Liver (tissue), 9 donors: ENCODE measurements around the gene RNF31. TPM values are rescaled to one million over a fixed set of nuclear protein-coding genes. Genes with fewer than 3 reads are reported as not detected.
A peak's percentile ranks its signal among the peaks of the same experiment; 100 is the strongest.

Source experiments
- DNase-seq: peaks from one replicate; pipeline ENCODE4 v3.0.0-alpha.2; 2017; ENCODE audit warnings: low spot score
- H3K27ac ChIP-seq, 2 donors: one replicate each; pipeline ENCODE4 v1.7.0; 2013; ENCODE audit warnings: inconsistent platforms in 2 of 2, low read length in 2 of 2, control low read depth in 1 of 2, low read depth in 1 of 2, mild to moderate bottlenecking in 1 of 2
- H3K27me3 ChIP-seq, 4 donors: one replicate each; pipeline versions ENCODE4 v1.6.1 to v1.7.0; 2013; ENCODE audit warnings: low read length in 3 of 4, inconsistent platforms in 1 of 4, mild to moderate bottlenecking in 1 of 4, moderate library complexity in 1 of 4; ENCODE audit not compliant: control insufficient read depth in 4 of 4, insufficient read depth in 4 of 4
- H3K36me3 ChIP-seq, 4 donors: one replicate each; pipeline versions ENCODE4 v1.6.1 to v1.7.0; 2013; ENCODE audit warnings: low read length in 3 of 4, mild to moderate bottlenecking in 3 of 4, low read depth in 1 of 4, moderate library complexity in 1 of 4; ENCODE audit not compliant: control insufficient read depth in 4 of 4, insufficient read depth in 3 of 4
- H3K4me1 ChIP-seq, 4 donors: one replicate each; pipeline versions ENCODE4 v1.6.1 to v1.7.0; 2013; ENCODE audit warnings: low read length in 3 of 4, mild to moderate bottlenecking in 3 of 4, moderate library complexity in 1 of 4; ENCODE audit not compliant: control insufficient read depth in 4 of 4, insufficient read depth in 4 of 4
- H3K4me3 ChIP-seq, 3 donors: one replicate each; pipeline versions ENCODE4 v1.6.1 to v1.7.0; 2013; ENCODE audit warnings: low read length in 3 of 3, control low read depth in 1 of 3, low read depth in 1 of 3, mild to moderate bottlenecking in 1 of 3
- H3K9ac ChIP-seq, 2 donors: one replicate each; pipeline ENCODE4 v1.7.0; 2013; ENCODE audit warnings: low read length in 2 of 2, mild to moderate bottlenecking in 2 of 2, moderate library complexity in 2 of 2, control low read depth in 1 of 2, low read depth in 1 of 2
- H3K9me3 ChIP-seq, 4 donors: one replicate each; pipeline versions ENCODE4 v1.6.1 to v1.7.0; 2013; ENCODE audit warnings: low read length in 3 of 4; ENCODE audit not compliant: control insufficient read depth in 4 of 4
- EGR1 ChIP-seq, 2 donors: IDR thresholded peaks; 2 replicates each; pipeline ENCODE4 v1.6.1; 2016 to 2018; ENCODE audit warnings: antibody characterized with exemption in 2 of 2, low read depth in 2 of 2
- FOXA1 ChIP-seq: IDR thresholded peaks from 2 replicates; pipeline ENCODE4 v1.6.1; 2016; ENCODE audit warnings: antibody characterized with exemption
- FOXA2 ChIP-seq: IDR thresholded peaks from 2 replicates; pipeline ENCODE4 v1.6.1; 2016; ENCODE audit warnings: antibody characterized with exemption
- GABPA ChIP-seq, 2 donors: IDR thresholded peaks in 1 of 2; conservative IDR thresholded peaks in 1 of 2; 2 replicates each; pipeline ENCODE4 v1.6.1; 2016; ENCODE audit warnings: antibody characterized with exemption in 2 of 2, mild to moderate bottlenecking in 1 of 2, moderate library complexity in 1 of 2
- HNF4A ChIP-seq, 2 donors: conservative IDR thresholded peaks; 2 replicates each; pipeline ENCODE4 v1.6.1; 2016; ENCODE audit warnings: antibody characterized with exemption in 2 of 2, mild to moderate bottlenecking in 2 of 2
- HNF4G ChIP-seq: IDR thresholded peaks from 2 replicates; pipeline ENCODE4 v1.6.1; 2016; ENCODE audit warnings: antibody characterized with exemption
- JUND ChIP-seq, 2 donors: IDR thresholded peaks; 2 replicates each; pipeline ENCODE4 v1.6.1; 2016; ENCODE audit warnings: antibody characterized with exemption in 2 of 2
- NR2F2 ChIP-seq: IDR thresholded peaks from 2 replicates; pipeline ENCODE4 v1.6.1; 2016; ENCODE audit warnings: antibody characterized with exemption
- RAD21 ChIP-seq, 2 donors: IDR thresholded peaks; 2 replicates each; pipeline ENCODE4 v1.6.1; 2016; ENCODE audit warnings: antibody characterized with exemption in 2 of 2, mild to moderate bottlenecking in 2 of 2
- RXRA ChIP-seq, 2 donors: IDR thresholded peaks; 2 replicates each; pipeline ENCODE4 v1.6.1; 2017 to 2018; ENCODE audit warnings: antibody characterized with exemption in 2 of 2, mild to moderate bottlenecking in 1 of 2
- SP1 ChIP-seq: IDR thresholded peaks from 2 replicates; pipeline ENCODE4 v1.6.1; 2018; ENCODE audit warnings: antibody characterized with exemption, mild to moderate bottlenecking
- TAF1 ChIP-seq: conservative IDR thresholded peaks from 2 replicates; pipeline ENCODE4 v1.6.1; 2016; ENCODE audit warnings: antibody characterized with exemption, mild to moderate bottlenecking
- YY1 ChIP-seq: IDR thresholded peaks from 2 replicates; pipeline ENCODE4 v1.6.1; 2016; ENCODE audit warnings: antibody characterized with exemption, mild to moderate bottlenecking
- WGBS: extraction: QIAGEN DNeasy Blood & Tissue Kit; methylation state at CpG from one replicate; pipeline ENCODE4 v1.1.7; 2013; 5-methylcytosine and 5-hydroxymethylcytosine counted together
- polyA plus RNA-seq, 2 donors: library from polyadenylated mRNA; stranded (reverse) in 1 of 2; unstranded in 1 of 2; fragments of 200-250 nt in 1 of 2; fragments of >200 nt in 1 of 2; fragmentation: Nextera tagmentation in 1 of 2; extraction: Ambion mirVana in 1 of 2; gene quantifications; one replicate each; pipeline versions ENCODE4 v1.2.1 to v1.2.3, GENCODE V29; 2013 to 2015
- total RNA-seq, 2 donors: library from RNA; depleted of rRNA; stranded (reverse); fragments of >200 nt; gene quantifications; one replicate each; pipeline ENCODE4 v1.2.3, GENCODE V29; 2014
- TF ChIP-seq, protein P1 (sequence below): IDR thresholded peaks from 2 replicates; pipeline ENCODE4 v1.6.1; 2016; ENCODE audit warnings: antibody characterized with exemption
- TF ChIP-seq, protein P2 (sequence below): IDR thresholded peaks from 2 replicates; pipeline ENCODE4 v1.6.1; 2016; ENCODE audit warnings: antibody characterized with exemption
- TF ChIP-seq, protein P3 (sequence below): IDR thresholded peaks from 2 replicates; pipeline ENCODE4 v1.6.1; 2016; ENCODE audit warnings: antibody characterized with exemption, mild to moderate bottlenecking
- TF ChIP-seq, protein P4 (sequence below): fragments of 150-350 bp; IDR thresholded peaks from 2 replicates; pipeline ENCODE4 v1.5.1; 2017; ENCODE audit warnings: improper control_type of control experiment, low read depth, low read length; ENCODE audit not compliant: missing input control
- TF ChIP-seq, protein P5 (sequence below): IDR thresholded peaks from 2 replicates; pipeline ENCODE4 v1.6.1; 2016; ENCODE audit warnings: antibody characterized with exemption
- donor health status: healthy.
- donor health status: healthy.
- donor health status: healthy.
- donor health status: healthy.
- donor health status: healthy.

RNF31 gene
- total and polyA plus RNA-seq, 4 donors: 16.3 to 36.0 (median 20.9) TPM

DNA sequence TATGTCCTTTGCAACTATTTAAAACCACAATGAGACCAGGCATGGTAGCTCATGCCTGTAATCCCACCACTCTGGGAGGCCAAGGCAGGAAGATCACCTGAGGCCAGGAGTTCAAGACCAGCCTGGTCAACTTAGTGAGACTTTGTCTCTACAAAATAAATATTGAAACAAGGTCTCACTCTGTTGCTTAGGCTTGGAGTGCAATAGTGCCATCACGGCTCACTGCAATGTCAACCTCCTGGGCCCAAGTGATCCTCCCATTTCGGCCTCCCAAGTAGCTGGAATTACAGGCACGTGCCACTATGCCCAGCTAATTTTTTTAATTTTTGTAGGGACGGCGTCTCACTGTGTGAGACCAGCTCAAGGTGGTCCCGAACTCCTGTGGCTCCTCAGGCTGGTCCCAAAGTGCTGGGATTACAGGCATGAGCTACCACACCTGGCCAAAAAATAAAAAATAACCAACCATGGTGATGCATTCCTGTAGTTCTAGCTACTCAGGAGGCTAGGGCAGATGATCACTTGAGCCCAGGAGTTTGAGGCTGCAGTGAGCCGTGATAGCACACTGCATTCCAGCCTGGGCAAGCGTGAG, 17.8 kb upstream of the RNF31 start:
- TF ChIP-seq, protein P1, sequence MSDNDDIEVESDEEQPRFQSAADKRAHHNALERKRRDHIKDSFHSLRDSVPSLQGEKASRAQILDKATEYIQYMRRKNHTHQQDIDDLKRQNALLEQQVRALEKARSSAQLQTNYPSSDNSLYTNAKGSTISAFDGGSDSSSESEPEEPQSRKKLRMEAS: no peak
- TF ChIP-seq, protein P2, sequence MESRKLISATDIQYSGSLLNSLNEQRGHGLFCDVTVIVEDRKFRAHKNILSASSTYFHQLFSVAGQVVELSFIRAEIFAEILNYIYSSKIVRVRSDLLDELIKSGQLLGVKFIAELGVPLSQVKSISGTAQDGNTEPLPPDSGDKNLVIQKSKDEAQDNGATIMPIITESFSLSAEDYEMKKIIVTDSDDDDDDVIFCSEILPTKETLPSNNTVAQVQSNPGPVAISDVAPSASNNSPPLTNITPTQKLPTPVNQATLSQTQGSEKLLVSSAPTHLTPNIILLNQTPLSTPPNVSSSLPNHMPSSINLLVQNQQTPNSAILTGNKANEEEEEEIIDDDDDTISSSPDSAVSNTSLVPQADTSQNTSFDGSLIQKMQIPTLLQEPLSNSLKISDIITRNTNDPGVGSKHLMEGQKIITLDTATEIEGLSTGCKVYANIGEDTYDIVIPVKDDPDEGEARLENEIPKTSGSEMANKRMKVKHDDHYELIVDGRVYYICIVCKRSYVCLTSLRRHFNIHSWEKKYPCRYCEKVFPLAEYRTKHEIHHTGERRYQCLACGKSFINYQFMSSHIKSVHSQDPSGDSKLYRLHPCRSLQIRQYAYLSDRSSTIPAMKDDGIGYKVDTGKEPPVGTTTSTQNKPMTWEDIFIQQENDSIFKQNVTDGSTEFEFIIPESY: no peak
- TF ChIP-seq, protein P3, sequence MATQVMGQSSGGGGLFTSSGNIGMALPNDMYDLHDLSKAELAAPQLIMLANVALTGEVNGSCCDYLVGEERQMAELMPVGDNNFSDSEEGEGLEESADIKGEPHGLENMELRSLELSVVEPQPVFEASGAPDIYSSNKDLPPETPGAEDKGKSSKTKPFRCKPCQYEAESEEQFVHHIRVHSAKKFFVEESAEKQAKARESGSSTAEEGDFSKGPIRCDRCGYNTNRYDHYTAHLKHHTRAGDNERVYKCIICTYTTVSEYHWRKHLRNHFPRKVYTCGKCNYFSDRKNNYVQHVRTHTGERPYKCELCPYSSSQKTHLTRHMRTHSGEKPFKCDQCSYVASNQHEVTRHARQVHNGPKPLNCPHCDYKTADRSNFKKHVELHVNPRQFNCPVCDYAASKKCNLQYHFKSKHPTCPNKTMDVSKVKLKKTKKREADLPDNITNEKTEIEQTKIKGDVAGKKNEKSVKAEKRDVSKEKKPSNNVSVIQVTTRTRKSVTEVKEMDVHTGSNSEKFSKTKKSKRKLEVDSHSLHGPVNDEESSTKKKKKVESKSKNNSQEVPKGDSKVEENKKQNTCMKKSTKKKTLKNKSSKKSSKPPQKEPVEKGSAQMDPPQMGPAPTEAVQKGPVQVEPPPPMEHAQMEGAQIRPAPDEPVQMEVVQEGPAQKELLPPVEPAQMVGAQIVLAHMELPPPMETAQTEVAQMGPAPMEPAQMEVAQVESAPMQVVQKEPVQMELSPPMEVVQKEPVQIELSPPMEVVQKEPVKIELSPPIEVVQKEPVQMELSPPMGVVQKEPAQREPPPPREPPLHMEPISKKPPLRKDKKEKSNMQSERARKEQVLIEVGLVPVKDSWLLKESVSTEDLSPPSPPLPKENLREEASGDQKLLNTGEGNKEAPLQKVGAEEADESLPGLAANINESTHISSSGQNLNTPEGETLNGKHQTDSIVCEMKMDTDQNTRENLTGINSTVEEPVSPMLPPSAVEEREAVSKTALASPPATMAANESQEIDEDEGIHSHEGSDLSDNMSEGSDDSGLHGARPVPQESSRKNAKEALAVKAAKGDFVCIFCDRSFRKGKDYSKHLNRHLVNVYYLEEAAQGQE: no peak
- no peak for TF ChIP-seq HNF4G
- TF ChIP-seq RXRA (IDR thresholded peaks at IDR 0.05): no peak
- TF ChIP-seq YY1: no peak
- no peak for TF ChIP-seq FOXA1
- no peak for TF ChIP-seq SP1
- TF ChIP-seq EGR1 (IDR thresholded peaks at IDR 0.05; ENCODE audit: low read depth in 2 of 2): no peak
- TF ChIP-seq, protein P4, sequence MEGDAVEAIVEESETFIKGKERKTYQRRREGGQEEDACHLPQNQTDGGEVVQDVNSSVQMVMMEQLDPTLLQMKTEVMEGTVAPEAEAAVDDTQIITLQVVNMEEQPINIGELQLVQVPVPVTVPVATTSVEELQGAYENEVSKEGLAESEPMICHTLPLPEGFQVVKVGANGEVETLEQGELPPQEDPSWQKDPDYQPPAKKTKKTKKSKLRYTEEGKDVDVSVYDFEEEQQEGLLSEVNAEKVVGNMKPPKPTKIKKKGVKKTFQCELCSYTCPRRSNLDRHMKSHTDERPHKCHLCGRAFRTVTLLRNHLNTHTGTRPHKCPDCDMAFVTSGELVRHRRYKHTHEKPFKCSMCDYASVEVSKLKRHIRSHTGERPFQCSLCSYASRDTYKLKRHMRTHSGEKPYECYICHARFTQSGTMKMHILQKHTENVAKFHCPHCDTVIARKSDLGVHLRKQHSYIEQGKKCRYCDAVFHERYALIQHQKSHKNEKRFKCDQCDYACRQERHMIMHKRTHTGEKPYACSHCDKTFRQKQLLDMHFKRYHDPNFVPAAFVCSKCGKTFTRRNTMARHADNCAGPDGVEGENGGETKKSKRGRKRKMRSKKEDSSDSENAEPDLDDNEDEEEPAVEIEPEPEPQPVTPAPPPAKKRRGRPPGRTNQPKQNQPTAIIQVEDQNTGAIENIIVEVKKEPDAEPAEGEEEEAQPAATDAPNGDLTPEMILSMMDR: no peak
- TF ChIP-seq NR2F2: no peak
- no peak for TF ChIP-seq FOXA2
- no peak for TF ChIP-seq JUND (IDR thresholded peaks at IDR 0.05)
- no peak for TF ChIP-seq RAD21 (IDR thresholded peaks at IDR 0.05)
- TF ChIP-seq TAF1: no peak
- Histone ChIP-seq H3K27ac (peak overlapping the region in 1 of 2 donors; percentile 28), H3K27me3 (no peaks in the 10 kb centered on the region), H3K4me1 (peaks cover 7 to 30% (median 23%) of the 10 kb centered on the region in 4 donors), H3K9ac (no peak overlapping the region), H3K9me3 (no peaks in the 10 kb centered on the region), H3K36me3 (peaks cover 0 to under 1% (median under 1%) of the 10 kb centered on the region in 4 donors), H3K4me3 (no peak overlapping the region)
- DNase-seq: no peak
- WGBS: 86% methylated on average over 8 of the region's 8 CpGs

DNA sequence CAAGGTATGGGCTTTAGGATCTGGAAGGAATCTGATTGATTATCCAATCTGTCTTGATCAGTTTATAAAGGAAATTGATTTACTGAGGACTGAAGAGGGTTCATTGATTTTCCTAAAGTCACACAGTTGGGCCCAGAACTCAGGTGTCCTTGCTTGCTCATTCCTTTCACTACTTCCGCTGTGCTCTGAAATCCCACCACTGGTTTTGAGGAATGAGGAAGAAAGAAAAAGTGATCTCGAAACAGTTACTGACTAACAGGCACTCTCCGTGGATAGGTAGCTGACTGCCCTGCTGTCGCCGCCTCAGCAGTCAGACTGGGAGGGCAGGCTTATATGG, 16.9 kb upstream of the RNF31 start, which contains the start of gene FITM1:
Gene FITM1 (plus strand): TSS at position 280 of the 337 bp plus-strand sequence. CDS start 905 bp downstream, outside the sequence.
- DNase-seq: no peak

More for the DNA sequence above, 16.9 kb upstream of the RNF31 start, which contains the start of gene FITM1:
- Histone ChIP-seq H3K36me3 (no peaks in the 10 kb centered on the region), H3K27ac (peak within 1 kb of the TSS; percentile 72 to 83), H3K9me3 (no peaks in the 10 kb centered on the region), H3K4me1 (peaks cover 7 to 33% (median 27%) of the 10 kb centered on the region in 4 donors), H3K9ac (peak within 1 kb of the TSS in 1 of 2 donors; percentile 36), H3K27me3 (no peaks in the 10 kb centered on the region), H3K4me3 (peak within 1 kb of the TSS in 1 of 3 donors; percentile 30)
- 90% methylated on average over 5 of the region's 5 CpGs for WGBS
- TF ChIP-seq, protein P1: no peak
- TF ChIP-seq JUND (IDR thresholded peaks at IDR 0.05): no peak
- TF ChIP-seq GABPA (IDR thresholded peaks at IDR 0.05 in 1 of 2, conservative IDR thresholded peaks at IDR 0.05 in 1 of 2): no peak
- TF ChIP-seq EGR1 (IDR thresholded peaks at IDR 0.05; ENCODE audit: low read depth in 2 of 2): no peak
- TF ChIP-seq, protein P2: no peak
- no peak for TF ChIP-seq TAF1
- TF ChIP-seq, protein P5, sequence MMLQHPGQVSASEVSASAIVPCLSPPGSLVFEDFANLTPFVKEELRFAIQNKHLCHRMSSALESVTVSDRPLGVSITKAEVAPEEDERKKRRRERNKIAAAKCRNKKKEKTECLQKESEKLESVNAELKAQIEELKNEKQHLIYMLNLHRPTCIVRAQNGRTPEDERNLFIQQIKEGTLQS: no peak
- TF ChIP-seq, protein P4: no peak
- TF ChIP-seq HNF4A (conservative IDR thresholded peaks at IDR 0.05): no peak
- TF ChIP-seq NR2F2: no peak
- no peak for TF ChIP-seq FOXA2
- TF ChIP-seq RXRA (IDR thresholded peaks at IDR 0.05): no peak
- no peak for TF ChIP-seq FOXA1
- no peak for TF ChIP-seq SP1
